AG20443 (cell line): Measurements from ENCODE around the gene PLEKHO1.
A peak's percentile ranks its signal among the peaks of the same experiment; 100 is the strongest.
"Not testable (repeated sequence)": the region's sequence is repeated elsewhere in the genome, so short reads cannot be mapped to it uniquely, and the experiment has no call there.

Experiments used
- DNase-seq: peaks from one replicate; pipeline ENCODE4 v3.0.0; 2012; ENCODE audit warnings: low spot score, mixed read lengths

Gene PLEKHO1, protein sequence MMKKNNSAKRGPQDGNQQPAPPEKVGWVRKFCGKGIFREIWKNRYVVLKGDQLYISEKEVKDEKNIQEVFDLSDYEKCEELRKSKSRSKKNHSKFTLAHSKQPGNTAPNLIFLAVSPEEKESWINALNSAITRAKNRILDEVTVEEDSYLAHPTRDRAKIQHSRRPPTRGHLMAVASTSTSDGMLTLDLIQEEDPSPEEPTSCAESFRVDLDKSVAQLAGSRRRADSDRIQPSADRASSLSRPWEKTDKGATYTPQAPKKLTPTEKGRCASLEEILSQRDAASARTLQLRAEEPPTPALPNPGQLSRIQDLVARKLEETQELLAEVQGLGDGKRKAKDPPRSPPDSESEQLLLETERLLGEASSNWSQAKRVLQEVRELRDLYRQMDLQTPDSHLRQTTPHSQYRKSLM

DNA sequence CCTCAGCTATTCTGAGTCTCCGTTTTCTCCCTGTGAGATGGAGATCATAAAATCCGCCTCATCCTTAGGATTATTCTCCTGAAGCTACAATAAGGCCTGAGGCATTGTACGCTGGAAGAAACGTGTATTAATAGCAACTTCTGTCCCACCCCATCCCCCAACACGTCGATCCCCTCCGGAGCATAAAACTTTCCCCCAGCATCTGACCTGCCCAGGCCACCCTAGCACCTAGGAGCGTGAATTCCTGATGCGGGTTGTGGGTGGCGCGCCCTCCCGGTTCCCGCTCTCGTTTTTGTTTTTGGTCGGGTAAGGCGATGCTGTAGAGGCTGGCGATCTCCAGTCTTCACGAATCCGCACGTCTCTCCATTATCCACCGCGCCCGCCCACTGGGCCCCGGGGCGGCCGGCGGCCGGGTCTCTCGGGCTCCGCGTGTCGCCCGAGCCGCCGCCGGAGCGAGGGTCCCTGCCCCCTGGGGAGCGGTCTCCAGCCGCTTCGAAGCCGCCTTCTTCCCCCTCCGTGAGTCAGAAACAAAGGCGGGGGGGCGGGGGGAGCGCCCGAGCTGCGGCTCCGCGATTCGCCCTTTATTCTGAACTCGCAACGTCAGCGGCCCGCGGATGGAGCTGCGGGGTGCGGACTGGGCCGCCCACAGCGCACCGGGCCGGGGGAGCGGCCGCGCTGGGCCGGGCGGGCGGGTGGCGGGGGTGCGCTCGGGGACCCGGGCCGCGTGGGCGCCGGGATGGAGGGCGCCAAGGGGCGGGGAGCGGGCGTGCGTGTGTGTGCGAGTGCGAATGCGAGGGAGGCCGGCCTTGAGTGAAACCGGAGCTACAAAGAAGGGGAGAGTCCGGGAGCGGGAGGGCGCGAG is at the start of gene PLEKHO1:
Gene PLEKHO1 (plus strand): TSS at position 646 of the 862 bp plus-strand sequence. CDS start 342 bp downstream, outside the sequence.
- DNase-seq, result peak; percentile 93

DNA sequence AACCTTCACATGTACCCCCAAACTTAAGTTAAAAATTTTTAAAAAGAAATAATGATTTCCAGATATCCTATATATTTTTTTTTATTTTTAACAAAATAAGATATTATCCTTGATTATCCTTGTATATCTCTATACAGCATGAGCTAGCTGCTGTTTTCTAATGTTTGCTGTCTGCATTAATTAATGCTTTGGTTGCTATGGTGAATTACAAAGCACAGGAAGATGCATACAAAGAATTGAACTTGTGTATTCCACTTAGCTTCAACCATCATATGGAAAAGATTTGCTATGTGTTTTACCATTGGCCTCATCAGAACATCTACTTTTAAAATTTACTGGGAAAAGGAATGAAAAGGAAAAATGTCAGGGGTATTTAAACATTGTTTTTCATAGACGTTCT is 46.7 kb upstream of the PLEKHO1 start:
- DNase-seq, result no peak

DNA sequence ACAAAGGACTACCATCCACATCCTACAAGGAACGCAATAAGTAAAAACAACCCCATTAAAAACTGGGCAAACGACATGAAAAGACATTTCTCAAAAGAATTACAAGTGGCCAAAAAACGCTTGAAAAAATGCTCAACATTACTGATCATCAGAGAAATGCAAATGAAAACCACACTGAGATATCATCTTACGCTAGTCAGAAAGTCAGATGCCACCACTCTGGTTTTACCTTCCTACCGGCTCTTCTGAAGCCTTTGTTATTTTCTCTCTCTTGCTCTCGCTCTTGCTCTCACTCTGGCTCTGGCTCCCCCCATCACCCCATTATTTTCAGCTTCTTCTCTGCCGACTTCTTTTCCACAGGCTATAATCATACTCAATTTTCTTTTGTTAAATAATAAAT is 43.4 kb upstream of the PLEKHO1 start:
- no peak for DNase-seq

DNA sequence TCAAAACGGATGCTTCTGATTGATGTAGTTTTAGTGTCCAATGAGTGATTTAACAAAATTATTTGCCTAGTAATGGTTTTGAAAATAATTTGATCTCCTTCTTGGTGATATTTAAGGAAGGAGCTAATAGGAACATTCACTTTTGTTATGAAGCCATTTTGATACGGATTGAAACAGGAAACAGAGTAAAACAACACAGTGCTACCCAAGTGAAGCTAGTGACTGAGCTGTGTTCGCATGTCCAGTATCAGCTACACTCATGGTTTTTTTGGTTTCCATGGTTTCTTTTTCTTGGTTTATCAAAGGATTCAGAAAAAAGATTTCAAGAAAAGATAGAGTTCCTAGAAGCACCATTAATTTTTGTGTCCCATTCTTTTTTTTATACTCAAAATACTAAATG is 40.1 kb upstream of the PLEKHO1 start:
- DNase-seq, result no peak

DNA sequence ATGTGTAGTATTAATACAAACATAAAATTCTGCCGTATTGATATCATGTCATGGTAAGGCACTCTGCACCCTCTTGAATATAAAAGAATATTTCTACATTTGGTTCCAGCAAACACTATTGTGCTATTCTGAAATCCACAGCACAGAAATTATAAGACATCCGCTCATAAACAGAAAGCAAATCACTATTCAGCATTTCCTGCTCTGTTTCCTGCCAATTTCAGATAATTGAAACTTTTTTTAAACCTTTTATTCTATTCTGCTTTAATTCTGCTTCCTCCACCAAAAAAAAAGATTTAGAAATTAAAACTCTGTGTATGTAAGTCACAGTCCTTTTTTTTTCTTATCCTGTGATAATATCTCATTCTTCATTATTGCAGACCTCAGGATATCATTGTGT is 39.6 kb upstream of the PLEKHO1 start:
- no peak for DNase-seq

DNA sequence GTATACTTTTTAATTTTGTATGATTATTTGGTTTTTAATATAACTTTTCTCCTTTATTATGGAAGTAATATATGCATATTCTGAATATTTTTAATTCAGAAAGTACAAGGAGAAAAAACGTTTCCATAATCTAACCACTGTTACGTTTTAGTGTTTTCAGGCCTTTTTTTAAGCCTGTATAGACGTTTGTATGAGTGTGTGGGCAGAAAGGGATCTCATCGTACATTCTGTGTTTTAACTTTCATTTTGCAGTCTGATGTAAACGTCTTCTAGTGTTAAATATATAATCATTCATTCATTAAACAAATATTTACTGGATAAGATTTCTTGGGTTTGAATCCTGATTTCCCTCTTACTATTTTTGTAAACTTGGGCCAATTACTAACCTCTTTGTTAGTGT is 38.0 kb upstream of the PLEKHO1 start:
- no peak for DNase-seq

DNA sequence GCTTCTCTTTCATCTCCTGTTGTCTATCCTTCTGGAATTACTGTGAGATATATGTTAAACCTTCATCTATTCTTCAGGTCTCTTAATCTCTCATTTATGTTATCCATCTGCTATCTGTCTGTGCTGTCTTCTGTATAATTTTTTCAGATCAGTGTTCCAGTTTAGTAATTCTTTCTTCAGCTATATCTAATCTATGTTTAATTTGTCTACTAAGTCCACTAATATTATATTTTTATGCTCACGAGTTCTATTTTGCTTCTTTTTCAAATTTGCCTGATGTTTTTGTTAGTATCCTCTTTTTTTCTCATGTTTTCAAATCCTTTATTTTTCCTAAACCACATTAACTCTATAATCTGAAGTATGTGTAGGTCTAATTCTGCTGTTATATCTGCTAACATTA is 34.6 kb upstream of the PLEKHO1 start:
- DNase-seq, result no peak

DNA sequence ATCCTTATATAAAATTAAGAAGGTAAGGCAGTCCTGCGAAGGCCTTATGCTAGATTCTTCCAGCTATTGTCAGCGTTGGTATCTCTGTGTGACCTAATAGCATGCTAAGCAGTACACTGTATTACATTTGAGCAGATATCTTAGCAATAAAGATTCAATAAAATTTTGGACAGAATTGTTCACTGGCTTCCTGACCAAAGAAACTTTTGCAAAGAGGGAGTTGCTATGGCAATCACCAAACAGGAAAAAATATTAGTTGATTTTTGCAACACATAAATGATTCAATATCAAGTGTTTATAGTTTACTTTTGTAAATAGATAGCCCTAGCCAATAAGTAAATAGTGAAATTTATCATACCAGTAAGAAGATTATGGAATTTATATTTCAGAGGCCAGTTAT is 31.0 kb upstream of the PLEKHO1 start:
- DNase-seq, result no peak

DNA sequence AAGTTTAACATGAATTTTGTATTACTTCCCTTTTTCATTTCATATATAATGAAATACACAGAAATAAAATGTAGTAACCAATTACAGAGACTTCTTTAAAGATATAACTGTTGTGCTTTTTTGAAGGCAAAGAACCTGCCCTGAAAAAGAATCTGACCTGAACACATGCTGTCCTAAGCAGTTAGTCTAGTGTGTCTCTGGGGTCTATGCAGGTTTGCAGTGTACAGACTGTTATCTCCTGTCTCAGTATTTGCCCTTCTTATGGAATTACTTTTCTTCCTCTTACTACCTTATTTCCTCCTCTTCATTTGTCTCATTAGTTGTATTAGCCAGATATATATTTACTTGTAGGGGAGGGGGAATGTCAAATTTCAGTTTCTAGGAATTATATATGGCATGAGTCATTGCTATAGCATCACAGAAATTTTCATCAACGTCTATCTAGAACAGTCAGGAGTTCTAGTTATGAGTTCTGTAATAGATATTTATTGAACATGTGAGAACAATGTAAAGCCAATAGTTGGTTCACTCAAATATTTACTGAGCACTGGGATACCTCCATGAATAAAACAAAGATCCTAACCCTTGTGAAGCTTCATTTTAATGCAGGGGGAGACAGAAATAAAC is 28.4 kb upstream of the PLEKHO1 start:
- DNase-seq, result no peak

DNA sequence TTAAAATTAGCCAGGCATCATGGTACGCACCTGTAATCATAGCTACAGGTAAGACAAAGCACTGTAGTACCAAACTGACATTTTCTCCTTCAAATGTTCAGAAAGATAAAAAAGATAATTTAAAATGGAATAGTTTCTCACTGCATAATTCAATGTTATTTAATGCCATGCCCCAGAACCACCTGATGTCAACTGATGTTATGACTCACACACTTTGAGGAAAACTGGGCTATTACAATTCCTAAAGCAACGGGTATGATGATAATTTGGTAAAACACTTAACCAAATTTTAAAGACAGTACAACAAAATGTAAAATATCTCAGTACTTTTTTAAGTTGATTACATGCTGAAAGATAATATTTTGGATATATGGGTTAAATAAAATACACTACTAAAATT is 22.9 kb upstream of the PLEKHO1 start:
- DNase-seq, result no peak

DNA sequence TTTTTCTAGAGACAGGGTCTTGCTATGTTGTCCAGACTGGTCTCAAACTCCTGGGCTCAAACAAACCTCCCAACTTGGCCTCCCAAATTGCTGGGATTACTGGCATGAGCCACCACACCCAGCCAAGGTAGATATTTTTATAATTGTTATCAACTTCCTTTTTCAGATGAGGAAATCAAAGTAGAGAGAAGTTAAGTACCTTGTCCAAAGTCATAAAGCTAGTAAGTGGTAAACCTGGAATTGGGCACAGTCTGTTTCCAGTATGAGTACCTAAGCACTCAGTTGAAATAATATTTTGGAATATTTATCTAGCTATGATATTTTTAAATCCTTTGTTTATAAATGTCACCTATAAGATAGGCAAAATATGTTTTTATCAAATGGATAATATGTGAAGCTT is 22.3 kb upstream of the PLEKHO1 start:
- no peak for DNase-seq

DNA sequence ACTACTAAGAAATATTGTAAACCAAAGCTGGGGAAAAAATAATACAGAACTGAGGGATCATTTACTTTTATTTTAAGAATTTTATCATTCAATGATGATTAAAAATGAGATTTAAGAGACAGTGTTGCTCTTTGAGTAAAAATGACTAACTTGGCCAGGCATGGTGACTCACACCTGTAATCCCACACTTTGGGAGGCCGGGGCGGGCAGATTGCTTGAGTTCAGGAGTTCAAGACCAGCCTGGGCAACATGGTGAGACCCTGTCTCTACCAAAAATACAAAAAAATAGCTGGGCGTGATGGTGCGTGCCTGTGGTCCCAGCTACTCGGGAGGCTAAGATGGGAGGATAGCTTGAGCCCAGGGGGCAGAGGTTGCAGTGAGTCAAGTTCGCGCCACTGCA is 21.8 kb upstream of the PLEKHO1 start:
- no peak for DNase-seq

DNA sequence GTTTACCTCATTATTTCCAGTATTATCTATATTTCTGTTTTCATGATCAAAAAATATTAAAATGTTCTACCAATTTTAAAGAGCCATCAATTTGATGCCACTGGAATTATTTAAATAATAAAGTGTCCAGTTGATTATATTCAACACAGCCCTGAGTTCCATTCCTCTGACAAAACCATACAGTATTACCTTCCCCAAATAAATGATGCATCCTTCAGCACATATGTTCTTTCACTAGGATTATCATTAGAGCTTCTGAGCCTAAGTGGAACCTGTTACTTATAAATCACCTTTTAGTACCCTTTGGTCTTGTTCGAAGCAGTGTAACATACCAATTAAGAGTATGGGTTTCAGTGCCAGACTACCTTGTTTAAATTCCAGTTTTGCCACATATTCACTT is 17.3 kb upstream of the PLEKHO1 start:
- no peak for DNase-seq

DNA sequence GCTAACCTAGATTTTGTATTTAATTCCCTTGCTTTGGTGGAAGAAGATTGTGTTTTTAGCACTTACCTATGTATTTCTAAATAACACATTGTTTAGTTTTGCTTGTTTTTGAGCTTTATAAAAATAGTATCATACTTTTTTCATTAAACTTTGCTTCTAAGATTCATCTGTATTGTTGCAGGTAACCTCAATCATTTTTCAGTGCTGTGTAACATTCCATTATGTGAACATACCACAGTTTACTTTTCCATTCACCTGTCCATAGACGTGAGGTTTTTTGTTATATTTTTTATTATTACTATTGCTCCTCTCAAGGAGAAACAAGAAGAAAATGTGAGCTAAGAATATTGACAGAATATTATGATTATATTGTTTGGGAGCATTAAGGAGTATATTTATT is 15.2 kb upstream of the PLEKHO1 start:
- DNase-seq, result no peak

DNA sequence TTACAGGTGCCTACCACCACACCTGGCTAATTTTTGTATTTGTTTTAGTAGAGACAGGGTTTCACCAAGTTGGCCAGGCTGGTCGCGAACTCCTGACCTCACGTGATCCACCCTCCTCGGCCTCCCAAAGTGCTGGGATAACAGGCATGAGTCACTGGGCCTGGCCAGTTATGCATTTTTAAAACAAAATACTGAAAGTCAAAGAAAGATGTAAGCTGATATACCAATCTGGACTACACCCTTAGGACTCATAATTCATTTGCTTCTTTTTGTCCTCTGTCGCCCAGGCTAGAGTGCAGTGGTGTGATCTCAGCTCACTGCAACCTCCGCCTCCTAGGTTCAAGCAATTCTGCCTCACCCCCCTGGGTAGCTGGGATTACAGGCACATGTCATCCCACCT is 14.3 kb upstream of the PLEKHO1 start:
- not testable (repeated sequence) for DNase-seq

DNA sequence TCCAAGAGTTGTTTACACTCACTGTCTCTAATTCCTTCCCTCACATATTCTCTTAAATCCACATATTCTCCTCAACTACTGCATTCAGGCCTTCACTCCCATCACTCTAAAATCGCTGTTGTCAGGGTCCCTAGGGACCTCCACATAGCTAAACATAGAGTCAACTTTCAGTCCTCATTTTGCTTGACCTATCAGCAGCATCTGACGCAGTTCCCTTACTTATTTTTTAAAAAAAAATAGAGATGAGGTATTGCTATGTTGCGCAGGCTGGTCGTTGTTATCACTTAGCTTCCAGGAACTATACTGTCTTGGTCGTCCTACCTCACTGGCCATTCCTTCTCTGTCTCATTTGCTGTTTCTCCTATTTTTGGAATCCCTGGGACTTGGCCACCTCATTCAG is 11.7 kb upstream of the PLEKHO1 start:
- no peak for DNase-seq

DNA sequence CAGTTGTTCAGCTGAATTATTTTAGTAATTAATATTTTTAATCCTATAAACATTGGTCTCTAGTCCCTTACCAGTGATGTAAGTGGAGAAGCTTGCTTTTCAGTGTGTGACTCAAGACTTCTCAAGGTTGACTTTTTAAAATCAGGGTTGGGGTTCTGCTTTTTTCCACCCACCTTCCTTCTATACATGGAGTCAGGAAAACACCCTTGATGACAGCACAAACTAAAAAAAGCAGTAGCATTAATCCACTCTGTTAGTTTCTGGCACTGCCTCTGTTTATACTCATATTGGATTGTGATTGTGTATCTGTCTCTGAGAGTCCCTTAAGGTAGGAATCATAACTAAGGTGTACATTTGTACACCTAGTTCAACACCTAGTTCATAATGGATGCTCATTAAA is 8.3 kb upstream of the PLEKHO1 start:
- no peak for DNase-seq

DNA sequence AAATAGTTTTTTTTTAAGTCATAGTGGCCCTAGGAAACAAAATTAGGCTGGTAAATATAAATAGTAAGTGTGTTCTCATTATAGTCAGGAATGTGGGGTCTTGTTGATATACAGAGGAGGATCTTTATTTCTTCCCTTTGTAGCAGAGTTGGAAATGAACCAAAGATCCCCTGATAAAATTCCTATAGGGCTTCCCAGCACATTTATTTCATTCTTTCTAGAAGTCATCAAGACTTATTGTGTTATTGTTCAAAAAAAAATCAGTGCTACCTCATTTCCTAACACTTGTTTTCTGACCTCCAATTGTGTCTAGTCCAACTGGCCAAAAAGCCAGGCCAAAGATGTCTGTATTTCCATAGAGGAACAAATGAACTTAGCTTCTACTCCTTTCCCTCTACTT is 7.6 kb upstream of the PLEKHO1 start:
- DNase-seq, result no peak

DNA sequence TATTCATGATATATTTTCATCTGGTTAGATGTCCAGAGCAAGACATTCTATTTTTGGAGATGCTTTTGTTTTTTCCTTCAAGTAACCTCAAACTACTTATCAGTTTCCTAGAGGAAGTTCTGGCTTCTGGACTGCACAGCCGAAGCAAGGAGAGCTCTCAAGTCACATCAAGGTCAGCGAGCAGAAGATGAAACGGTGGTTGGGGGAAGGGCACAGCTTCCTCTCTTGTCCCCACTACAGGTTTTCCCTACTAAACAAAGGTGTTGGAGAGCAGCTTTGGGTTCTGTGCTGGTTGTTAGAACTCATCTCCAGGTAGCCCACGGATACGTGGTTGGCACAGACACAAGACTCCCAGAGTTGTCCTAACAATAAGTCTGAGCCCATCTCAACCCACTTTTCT is 5.1 kb upstream of the PLEKHO1 start:
- DNase-seq, result no peak

DNA sequence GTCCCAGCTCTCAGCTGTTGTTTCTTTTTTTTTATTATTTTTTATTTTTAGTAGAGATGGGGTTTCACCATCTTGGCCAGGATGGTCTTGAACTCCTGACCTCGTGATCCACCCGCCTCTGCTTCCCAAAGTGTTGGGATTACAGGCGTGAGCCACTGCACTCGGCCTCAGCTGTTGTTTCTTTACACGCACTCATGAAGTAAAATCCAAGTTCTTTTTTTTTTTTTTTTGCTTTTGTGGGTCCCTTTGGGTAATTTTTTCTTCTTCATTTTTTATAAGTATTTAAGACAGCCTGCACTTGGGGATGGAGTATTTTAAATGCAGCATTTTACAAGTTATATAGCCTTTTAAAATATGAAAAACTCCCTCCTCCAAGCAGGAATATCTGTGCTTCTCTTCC is 3.7 kb upstream of the PLEKHO1 start:
- not testable (repeated sequence) for DNase-seq

DNA sequence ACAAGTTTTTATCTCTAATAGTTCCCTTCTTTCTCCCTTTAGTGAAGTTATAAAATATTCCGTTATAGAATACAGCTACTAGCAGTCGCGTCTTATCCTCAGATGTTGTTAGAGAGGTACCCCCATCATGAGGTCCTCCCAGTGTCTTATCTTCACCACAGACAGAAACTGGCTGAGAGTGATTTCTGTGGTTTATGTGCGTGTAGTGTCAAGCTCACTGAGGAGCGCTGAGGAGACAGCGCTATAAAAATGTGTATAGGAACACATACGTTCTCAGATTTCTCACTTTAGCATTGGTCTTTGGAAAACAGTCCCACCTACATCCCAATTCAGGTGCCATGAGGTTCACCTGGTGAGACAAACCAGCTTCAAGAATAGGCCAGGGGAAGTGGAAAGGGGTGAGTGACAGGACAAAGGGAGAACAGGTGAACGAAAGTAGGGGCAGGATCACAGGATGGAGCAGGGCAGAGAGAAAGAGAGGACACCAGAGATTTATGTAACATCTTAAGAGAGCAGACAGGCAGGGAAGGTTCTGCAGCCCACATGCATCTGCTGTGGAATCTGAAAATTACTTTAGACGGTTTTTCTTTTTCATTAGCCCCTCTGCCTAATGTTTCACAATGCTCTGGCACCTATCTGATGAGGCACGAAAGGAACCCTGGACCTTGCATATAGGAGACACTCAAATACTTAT is 2.7 kb upstream of the PLEKHO1 start:
- DNase-seq, result no peak

DNA sequence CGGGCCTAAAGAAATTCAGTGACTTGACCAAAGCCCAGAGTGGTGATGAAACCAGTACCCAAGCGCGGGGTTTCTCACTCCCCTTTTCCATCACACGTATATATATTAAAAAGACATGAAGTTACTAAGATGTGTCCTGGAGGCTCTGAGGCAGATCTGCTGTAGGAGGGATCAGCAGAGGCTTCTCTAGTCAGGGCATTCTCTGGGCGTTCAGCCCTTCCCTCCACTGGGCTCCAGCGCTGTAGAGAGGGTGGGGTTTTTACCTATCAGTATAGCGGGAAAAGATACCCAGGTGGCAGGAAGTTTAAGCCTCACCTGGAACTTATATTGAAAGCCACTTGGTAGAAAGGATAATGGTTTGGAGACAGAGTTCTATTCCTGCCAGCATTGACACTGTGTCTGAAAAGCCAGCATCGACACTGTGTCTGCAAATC is 862 bp upstream of the PLEKHO1 start:
- DNase-seq, result no peak
